Measurements from ENCODE around the gene GPR4. TPM values are rescaled to one million over a fixed set of nuclear protein-coding genes. Genes with fewer than 3 reads are reported as not detected.

The GPR4 gene
- total RNA-seq, 1 donor from 2014 or later = not detected

DNA sequence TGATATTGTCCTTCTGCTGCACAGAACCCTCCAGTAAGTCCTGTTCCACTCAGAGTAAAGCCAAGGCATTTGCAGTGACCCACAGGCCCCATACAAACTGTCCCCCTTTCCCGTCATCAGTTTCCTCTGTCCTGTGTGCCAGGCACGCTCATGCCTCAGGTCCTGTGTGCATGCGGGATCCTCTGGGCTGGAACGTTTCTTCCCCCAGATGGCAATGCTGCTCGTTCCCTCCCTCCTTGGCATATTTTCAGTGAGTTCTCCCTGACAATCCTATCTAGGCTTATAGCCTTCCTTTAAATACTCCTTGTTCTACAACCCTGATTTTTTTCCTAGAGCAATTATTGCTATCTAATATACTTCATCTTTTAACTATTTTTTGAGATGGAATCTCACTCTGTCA is 23.2 kb downstream of the GPR4 start:
- ChIA-PET POLR2A (no interaction called here), CTCF (no interaction called here)
- no peak for ATAC-seq (ENCODE audit: low read depth)
- intact Hi-C loops (cut with micrococcal nuclease) = no loop called here
- Mint-ChIP-seq H3K36me3 (ENCODE audit: low read depth) (peaks cover 11% of the 10 kb centered on the region), H3K27me3 (no peaks in the 10 kb centered on the region), H3K9me3 (no peaks in the 10 kb centered on the region), H3K27ac (no peak overlapping the region), H3K4me3 (no peak overlapping the region), H3K4me1 (peaks cover 6% of the 10 kb centered on the region)
- TF ChIP-seq, protein P1, sequence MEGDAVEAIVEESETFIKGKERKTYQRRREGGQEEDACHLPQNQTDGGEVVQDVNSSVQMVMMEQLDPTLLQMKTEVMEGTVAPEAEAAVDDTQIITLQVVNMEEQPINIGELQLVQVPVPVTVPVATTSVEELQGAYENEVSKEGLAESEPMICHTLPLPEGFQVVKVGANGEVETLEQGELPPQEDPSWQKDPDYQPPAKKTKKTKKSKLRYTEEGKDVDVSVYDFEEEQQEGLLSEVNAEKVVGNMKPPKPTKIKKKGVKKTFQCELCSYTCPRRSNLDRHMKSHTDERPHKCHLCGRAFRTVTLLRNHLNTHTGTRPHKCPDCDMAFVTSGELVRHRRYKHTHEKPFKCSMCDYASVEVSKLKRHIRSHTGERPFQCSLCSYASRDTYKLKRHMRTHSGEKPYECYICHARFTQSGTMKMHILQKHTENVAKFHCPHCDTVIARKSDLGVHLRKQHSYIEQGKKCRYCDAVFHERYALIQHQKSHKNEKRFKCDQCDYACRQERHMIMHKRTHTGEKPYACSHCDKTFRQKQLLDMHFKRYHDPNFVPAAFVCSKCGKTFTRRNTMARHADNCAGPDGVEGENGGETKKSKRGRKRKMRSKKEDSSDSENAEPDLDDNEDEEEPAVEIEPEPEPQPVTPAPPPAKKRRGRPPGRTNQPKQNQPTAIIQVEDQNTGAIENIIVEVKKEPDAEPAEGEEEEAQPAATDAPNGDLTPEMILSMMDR (IDR thresholded peaks at IDR 0.05) = no peak
- DNase-seq = no peak

DNA sequence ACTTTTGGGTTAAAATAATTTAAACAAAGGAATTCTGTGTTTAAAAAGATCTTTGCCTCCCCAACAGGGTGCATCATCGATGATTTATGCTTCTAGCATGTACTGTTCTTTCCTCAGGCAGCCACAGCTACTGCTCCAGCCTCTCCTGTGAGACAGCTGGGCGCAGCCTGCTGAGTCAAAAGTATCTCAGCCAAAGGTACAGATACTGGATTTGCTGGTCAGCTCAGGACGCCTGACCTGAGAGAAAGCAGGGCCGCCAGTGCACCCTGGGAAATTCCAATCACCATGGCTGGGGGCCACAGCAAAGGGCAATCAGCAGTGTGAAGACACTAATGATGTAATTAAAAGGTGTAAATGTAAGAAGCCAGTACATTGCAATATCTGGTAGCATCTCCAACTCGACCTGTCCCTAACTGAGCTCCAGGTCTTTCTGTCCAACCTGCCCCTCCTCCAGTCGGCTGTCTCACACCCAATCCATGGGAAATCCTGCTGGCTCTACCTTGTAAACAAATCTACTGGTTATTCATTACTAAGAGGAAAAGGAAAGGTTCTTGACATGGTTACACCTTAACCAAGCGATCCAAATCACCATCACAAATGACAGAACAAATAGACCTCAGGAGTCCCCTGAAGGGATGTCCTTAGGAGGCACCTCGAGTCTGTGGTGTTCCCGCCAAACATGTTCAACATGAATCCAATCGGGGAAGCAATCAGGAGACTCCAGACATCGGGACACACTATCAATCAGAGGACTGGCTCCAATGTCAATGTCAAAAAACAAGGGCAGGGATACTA is 24.7 kb downstream of the GPR4 start:
- no peak overlapping the region for H3K4me3 Mint-ChIP-seq
- TF ChIP-seq, protein P1 (IDR thresholded peaks at IDR 0.05) = no peak
- no peak for DNase-seq
- ChIA-PET CTCF (no interaction called here), POLR2A (no interaction called here)
- peaks cover 8% of the 10 kb centered on the region for H3K36me3 Mint-ChIP-seq (ENCODE audit: low read depth)
- intact Hi-C loops (cut with micrococcal nuclease) = no loop called here
- no peaks in the 10 kb centered on the region for H3K9me3 Mint-ChIP-seq
- H3K27ac Mint-ChIP-seq = no peak overlapping the region
- H3K4me1 Mint-ChIP-seq = no peaks in the 10 kb centered on the region
- no peaks in the 10 kb centered on the region for H3K27me3 Mint-ChIP-seq
- no peak for ATAC-seq (ENCODE audit: low read depth)

DNA sequence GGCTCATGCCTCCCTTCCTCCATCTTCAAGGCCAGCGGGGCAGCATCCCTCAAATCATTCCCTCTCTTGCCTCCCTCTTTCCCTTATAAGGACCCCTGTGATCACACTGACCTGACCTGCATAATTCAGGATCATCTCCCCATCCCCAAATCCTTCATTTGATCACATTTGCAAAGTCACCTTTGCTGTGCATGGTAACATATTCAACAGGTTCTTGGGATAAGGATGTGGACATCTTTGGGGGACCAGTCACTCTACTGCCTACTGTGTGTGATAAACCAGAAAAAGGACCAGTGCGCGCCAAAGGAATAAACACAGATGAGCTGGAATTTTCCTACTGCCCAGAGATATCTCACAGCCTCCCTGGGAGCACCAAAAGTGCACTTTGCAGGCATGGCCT is 25.3 kb downstream of the GPR4 start:
- TF ChIP-seq, protein P1 (IDR thresholded peaks at IDR 0.05) = no peak
- POLR2A ChIA-PET = no interaction called here
- Mint-ChIP-seq H3K9me3 (no peaks in the 10 kb centered on the region), H3K27ac (no peak overlapping the region), H3K4me1 (no peaks in the 10 kb centered on the region), H3K27me3 (no peaks in the 10 kb centered on the region), H3K36me3 (ENCODE audit: low read depth) (peaks cover 6% of the 10 kb centered on the region), H3K4me3 (no peak overlapping the region)
- CTCF ChIA-PET = no interaction called here
- intact Hi-C loops (cut with micrococcal nuclease) = no loop called here
- DNase-seq (no peak), ATAC-seq (ENCODE audit: low read depth) (no peak)

DNA sequence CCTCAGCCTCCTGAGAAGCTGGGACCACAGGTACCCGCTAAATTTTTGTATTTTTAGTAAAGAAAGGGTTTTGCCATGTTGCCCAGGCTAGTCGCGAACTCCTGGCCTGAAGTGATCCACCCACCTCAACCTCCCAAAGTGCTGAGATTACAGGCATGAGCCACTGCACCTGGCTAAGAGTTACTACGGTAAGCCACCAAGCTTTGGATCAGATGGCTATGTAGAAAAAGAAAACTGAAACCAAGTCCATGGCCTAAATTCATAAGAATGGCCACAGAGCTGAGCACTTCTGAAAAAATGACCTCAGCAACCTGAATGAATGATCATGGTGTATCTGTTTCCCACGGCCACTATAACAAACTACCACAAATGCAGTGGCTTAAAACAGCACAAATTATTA is 26.8 kb downstream of the GPR4 start:
- H3K36me3 Mint-ChIP-seq (ENCODE audit: low read depth) = peaks cover 2% of the 10 kb centered on the region
- H3K4me3 Mint-ChIP-seq = no peak overlapping the region
- DNase-seq (no peak), ATAC-seq (ENCODE audit: low read depth) (no peak)
- ChIA-PET POLR2A (interaction anchor here (0.6 kb wide), 2 partner anchors 41 to 100 kb away, joined by 3 to 11 read pairs; no protein-coding TSS in a partner anchor), CTCF (no interaction called here)
- intact Hi-C loops (cut with micrococcal nuclease) = no loop called here
- TF ChIP-seq, protein P1 (IDR thresholded peaks at IDR 0.05) = no peak
- H3K4me1 Mint-ChIP-seq = peaks cover under 1% of the 10 kb centered on the region
- no peaks in the 10 kb centered on the region for H3K9me3 Mint-ChIP-seq
- no peaks in the 10 kb centered on the region for H3K27me3 Mint-ChIP-seq
- H3K27ac Mint-ChIP-seq = no peak overlapping the region

DNA sequence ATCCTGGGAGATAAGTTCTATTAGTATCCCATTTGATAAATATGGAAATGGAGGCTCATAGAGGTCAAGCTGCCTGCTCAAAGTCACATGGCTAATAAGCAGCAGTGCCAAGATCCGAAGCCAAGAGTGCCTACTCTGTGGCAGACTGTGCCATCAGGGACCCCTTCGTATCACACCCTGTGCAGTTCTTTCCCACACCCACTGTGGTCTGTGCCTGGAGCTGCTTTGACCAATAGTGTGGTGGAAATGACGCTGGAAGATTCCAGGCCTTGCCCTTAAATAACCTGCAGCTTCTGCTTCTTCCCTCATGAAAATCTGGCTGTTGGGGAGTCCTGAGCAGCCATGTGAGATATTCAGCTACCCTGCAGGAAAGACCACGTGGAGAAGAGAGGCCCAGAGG is 27.5 kb downstream of the GPR4 start:
- intact Hi-C loops (cut with micrococcal nuclease) = no loop called here
- H3K4me3 Mint-ChIP-seq = no peak overlapping the region
- TF ChIP-seq, protein P1 (IDR thresholded peaks at IDR 0.05) = no peak
- no peak for DNase-seq
- ChIA-PET CTCF (no interaction called here), POLR2A (interaction anchor here (0.6 to 0.7 kb wide), 4 partner anchors 16 to 105 kb away, joined by 4 to 11 read pairs (median 6); no protein-coding TSS in a partner anchor)
- H3K9me3 Mint-ChIP-seq = no peaks in the 10 kb centered on the region
- peaks cover 4% of the 10 kb centered on the region for H3K36me3 Mint-ChIP-seq (ENCODE audit: low read depth)
- no peak overlapping the region for H3K27ac Mint-ChIP-seq
- H3K4me1 Mint-ChIP-seq = peaks cover 7% of the 10 kb centered on the region
- ATAC-seq (ENCODE audit: low read depth) = no peak
- no peaks in the 10 kb centered on the region for H3K27me3 Mint-ChIP-seq

Data from activated B cell treated with CpG ODN at 0.5 μM for 24 hours (primary cell).